Panc1 (cell line): ENCODE measurements around the gene VAV3. TPM values are rescaled to one million over a fixed set of nuclear protein-coding genes. Genes with fewer than 3 reads are reported as not detected.

Source experiments
- ATAC-seq: fragments of 200-7000 bp; cut with Tn5 transposase; 2 replicates; pipeline ENCODE4 v1.9.1; 2020; ENCODE audit warnings: mild to moderate bottlenecking, moderate library complexity
- BruUV-seq: library from RNA; stranded (reverse); fragments of 400-500 nt; replicated peaks from 2 replicates; lab custom pipeline; 2021; lab: Mats Ljungman, UMichigan
- CTCF ChIA-PET: fragments of 300-600 bp; sonication (Branson Sonifier 250); formaldehyde crosslinking; loops from one replicate; lab custom pipeline; 2022; ENCODE audit warnings: antibody characterized with exemption; lab: Charles Lee
- POLR2A ChIA-PET: fragments of 300-600 bp; sonication (Branson Sonifier 250); formaldehyde crosslinking; loops from one replicate; lab custom pipeline; 2022; ENCODE audit warnings: antibody characterized with exemption; lab: Charles Lee
- DNase-seq: peaks from one replicate; pipeline ENCODE4 v3.0.0-alpha.2; 2010; ENCODE audit warnings: low read depth, low spot score
- H3K27ac ChIP-seq: 2 replicates; pipeline ENCODE4 v1.5.1; 2011; ENCODE audit warnings: mild to moderate bottlenecking, low read length, inconsistent platforms
- H3K27me3 ChIP-seq: fragments of 200-500 bp; sonication (Bioruptor generic); 2 replicates; pipeline ENCODE4 v1.6.0; 2014; ENCODE audit warnings: low read length, inconsistent platforms; ENCODE audit not compliant: control insufficient read depth, insufficient read depth
- H3K36me3 ChIP-seq: fragments of 200-500 bp; sonication (Bioruptor generic); 2 replicates; pipeline ENCODE4 v1.5.1; 2014; ENCODE audit warnings: inconsistent platforms, mild to moderate bottlenecking, low read length, moderate library complexity; ENCODE audit not compliant: control insufficient read depth, insufficient read depth
- H3K4me1 ChIP-seq: 2 replicates; pipeline ENCODE4 v1.5.1; 2011; ENCODE audit warnings: inconsistent platforms, mild to moderate bottlenecking, low read length, moderate library complexity; ENCODE audit not compliant: control insufficient read depth, insufficient read depth
- H3K4me3 ChIP-seq, 2 experiments: 2 replicates each; pipeline ENCODE4 v1.5.1; 2011 to 2012; ENCODE audit warnings: low read depth in 2 of 2, low read length in 2 of 2, mild to moderate bottlenecking in 2 of 2, inconsistent platforms in 1 of 2, moderate library complexity in 1 of 2
- H3K9me3 ChIP-seq: fragments of 200-500 bp; sonication (Bioruptor generic); 2 replicates; pipeline ENCODE4 v1.5.1; 2014; ENCODE audit warnings: low read depth, mild to moderate bottlenecking, inconsistent platforms, low read length, moderate library complexity; ENCODE audit not compliant: control insufficient read depth, insufficient read depth
- POLR2AphosphoS5 ChIP-seq: IDR thresholded peaks from 2 replicates; pipeline ENCODE4 v1.6.1; 2012; ENCODE audit warnings: mild to moderate bottlenecking, low read depth, low read length, moderate library complexity
- SIN3A ChIP-seq: IDR thresholded peaks from 2 replicates; pipeline ENCODE4 v1.6.1; 2012; ENCODE audit warnings: low read depth, mild to moderate bottlenecking, low read length, moderate library complexity, borderline replicate concordance; ENCODE audit not compliant: insufficient read depth
- TCF7L2 ChIP-seq: IDR thresholded peaks from 2 replicates; pipeline ENCODE4 v1.6.1; 2011; ENCODE audit warnings: mild to moderate bottlenecking, low read depth, low read length, inconsistent platforms
- in situ Hi-C: cut with HindIII; loops from 2 replicates; pipeline ENCODE4 v1.10.0; 2016; ENCODE audit warnings: low sequenced_read_pairs, low pct_unique_long_range_greater_than_20kb
- intact Hi-C: fragments of 100-400 bp; cut with micrococcal nuclease; formaldehyde crosslinking; loops from one replicate; pipeline ENCODE4 v1.10.0; 2022; ENCODE audit not compliant: unreplicated experiment
- total RNA-seq: library from RNA; stranded (reverse); gene quantifications from one replicate; pipeline ENCODE4 v1.2.1, GENCODE V29; 2021; ENCODE audit not compliant: unreplicated experiment
- TF ChIP-seq, protein P1 (sequence below), 2 experiments: IDR thresholded peaks; 2 replicates each; pipeline ENCODE4 v1.6.1; 2011 to 2012; ENCODE audit warnings: low read depth in 2 of 2, control low read depth in 1 of 2, low read length in 1 of 2, mild to moderate bottlenecking in 1 of 2, moderate library complexity in 1 of 2; ENCODE audit not compliant: insufficient read depth in 1 of 2
- TF ChIP-seq, protein P2 (sequence below): fragments of 450-650 bp; IDR thresholded peaks from 2 replicates; pipeline ENCODE4 v1.5.1; 2017; ENCODE audit warnings: mild to moderate bottlenecking

The VAV3 gene
- total RNA-seq, 1 experiment from 2014 or later, result 0.23 TPM

DNA sequence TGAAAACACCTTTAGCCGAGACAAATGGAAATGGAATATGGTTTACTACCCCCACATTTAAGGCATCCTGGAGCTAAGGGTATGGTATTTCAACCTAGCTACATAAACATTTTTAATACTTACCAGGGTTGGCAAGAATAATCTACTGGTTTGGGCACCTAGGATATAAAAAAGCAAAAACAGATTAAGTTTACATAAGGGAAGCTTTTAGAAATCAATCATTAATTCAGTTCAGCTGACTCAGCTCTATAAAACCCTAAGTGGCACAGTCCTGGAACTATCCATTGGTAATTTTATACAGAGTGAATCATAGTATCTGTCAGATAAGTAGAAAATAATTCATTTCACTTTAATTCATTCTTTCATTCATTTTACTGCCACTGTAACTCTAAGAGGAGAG lies 355.2 kb downstream of the VAV3 start:
- Histone ChIP-seq H3K9me3 (no peaks in the 10 kb centered on the region), H3K27ac (no peak overlapping the region), H3K4me1 (no peaks in the 10 kb centered on the region), H3K27me3 (no peaks in the 10 kb centered on the region), H3K4me3 (no peak overlapping the region), H3K36me3 (no peaks in the 10 kb centered on the region)
- TF ChIP-seq POLR2AphosphoS5 (no peak), SIN3A (no peak), TCF7L2 (no peak)
- TF ChIP-seq, protein P1, sequence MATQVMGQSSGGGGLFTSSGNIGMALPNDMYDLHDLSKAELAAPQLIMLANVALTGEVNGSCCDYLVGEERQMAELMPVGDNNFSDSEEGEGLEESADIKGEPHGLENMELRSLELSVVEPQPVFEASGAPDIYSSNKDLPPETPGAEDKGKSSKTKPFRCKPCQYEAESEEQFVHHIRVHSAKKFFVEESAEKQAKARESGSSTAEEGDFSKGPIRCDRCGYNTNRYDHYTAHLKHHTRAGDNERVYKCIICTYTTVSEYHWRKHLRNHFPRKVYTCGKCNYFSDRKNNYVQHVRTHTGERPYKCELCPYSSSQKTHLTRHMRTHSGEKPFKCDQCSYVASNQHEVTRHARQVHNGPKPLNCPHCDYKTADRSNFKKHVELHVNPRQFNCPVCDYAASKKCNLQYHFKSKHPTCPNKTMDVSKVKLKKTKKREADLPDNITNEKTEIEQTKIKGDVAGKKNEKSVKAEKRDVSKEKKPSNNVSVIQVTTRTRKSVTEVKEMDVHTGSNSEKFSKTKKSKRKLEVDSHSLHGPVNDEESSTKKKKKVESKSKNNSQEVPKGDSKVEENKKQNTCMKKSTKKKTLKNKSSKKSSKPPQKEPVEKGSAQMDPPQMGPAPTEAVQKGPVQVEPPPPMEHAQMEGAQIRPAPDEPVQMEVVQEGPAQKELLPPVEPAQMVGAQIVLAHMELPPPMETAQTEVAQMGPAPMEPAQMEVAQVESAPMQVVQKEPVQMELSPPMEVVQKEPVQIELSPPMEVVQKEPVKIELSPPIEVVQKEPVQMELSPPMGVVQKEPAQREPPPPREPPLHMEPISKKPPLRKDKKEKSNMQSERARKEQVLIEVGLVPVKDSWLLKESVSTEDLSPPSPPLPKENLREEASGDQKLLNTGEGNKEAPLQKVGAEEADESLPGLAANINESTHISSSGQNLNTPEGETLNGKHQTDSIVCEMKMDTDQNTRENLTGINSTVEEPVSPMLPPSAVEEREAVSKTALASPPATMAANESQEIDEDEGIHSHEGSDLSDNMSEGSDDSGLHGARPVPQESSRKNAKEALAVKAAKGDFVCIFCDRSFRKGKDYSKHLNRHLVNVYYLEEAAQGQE (IDR thresholded peaks at IDR 0.05; ENCODE audit: insufficient read depth in 1 of 2, low read depth in 2 of 2, low read length in 1 of 2), result no peak
- DNase-seq (no peak), ATAC-seq (no peak)
- ChIA-PET POLR2A (no interaction called here), CTCF (no interaction called here)
- BruUV-seq, result no TSS peak
- intact Hi-C loops (no loop called here), in situ Hi-C loops (no loop called here)

DNA sequence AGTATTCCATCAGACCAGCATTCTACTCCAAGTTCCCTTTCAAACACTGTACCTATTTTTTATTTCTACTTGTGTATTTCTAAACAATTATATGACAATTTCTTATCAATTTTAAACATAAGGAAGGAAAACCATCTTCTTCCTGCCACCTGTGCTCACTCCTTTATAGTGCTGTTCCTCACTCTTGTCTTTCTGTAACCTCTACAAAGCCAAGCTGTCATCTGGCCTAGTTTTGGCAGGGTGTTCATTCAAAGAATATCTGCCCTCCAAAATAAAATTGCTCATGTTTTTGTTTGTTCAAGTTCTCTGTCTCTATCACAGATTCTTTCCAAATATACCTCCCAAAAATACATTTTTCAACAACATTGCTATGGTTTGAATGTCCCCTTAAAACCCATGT lies 360.2 kb downstream of the VAV3 start:
- DNase-seq (no peak), ATAC-seq (no peak)
- no peaks in the 10 kb centered on the region for H3K4me1 ChIP-seq
- no peak overlapping the region for H3K27ac ChIP-seq
- H3K4me3 ChIP-seq, result no peak overlapping the region
- ChIA-PET CTCF (no interaction called here), POLR2A (no interaction called here)
- intact Hi-C loops (no loop called here), in situ Hi-C loops (no loop called here)
- TF ChIP-seq, protein P1 (IDR thresholded peaks at IDR 0.05; ENCODE audit: insufficient read depth in 1 of 2, low read depth in 2 of 2, low read length in 1 of 2), result no peak
- TF ChIP-seq, protein P2, sequence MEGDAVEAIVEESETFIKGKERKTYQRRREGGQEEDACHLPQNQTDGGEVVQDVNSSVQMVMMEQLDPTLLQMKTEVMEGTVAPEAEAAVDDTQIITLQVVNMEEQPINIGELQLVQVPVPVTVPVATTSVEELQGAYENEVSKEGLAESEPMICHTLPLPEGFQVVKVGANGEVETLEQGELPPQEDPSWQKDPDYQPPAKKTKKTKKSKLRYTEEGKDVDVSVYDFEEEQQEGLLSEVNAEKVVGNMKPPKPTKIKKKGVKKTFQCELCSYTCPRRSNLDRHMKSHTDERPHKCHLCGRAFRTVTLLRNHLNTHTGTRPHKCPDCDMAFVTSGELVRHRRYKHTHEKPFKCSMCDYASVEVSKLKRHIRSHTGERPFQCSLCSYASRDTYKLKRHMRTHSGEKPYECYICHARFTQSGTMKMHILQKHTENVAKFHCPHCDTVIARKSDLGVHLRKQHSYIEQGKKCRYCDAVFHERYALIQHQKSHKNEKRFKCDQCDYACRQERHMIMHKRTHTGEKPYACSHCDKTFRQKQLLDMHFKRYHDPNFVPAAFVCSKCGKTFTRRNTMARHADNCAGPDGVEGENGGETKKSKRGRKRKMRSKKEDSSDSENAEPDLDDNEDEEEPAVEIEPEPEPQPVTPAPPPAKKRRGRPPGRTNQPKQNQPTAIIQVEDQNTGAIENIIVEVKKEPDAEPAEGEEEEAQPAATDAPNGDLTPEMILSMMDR, result no peak
- TF ChIP-seq POLR2AphosphoS5 (no peak), SIN3A (no peak), TCF7L2 (no peak)
- no peaks in the 10 kb centered on the region for H3K9me3 ChIP-seq
- no peaks in the 10 kb centered on the region for H3K36me3 ChIP-seq
- no peaks in the 10 kb centered on the region for H3K27me3 ChIP-seq
- BruUV-seq, result no TSS peak
